Endothelial cell of hepatic sinusoid (primary cell): ENCODE results near the gene ACSL3.

Source experiments
- in situ Hi-C: cut with HindIII; loops from 2 replicates; pipeline ENCODE4 v1.10.0; 2017; ENCODE audit warnings: low sequenced_read_pairs

The ACSL3 gene

GRCh38 chr2:222878877-222879603 is 18.2 kb downstream of the ACSL3 start:
- in situ Hi-C loops, result no loop called here

GRCh38 chr2:222879604-222879933 is 18.7 kb downstream of the ACSL3 start:
- in situ Hi-C loops, result no loop called here

GRCh38 chr2:222882484-222882928 is 21.7 kb downstream of the ACSL3 start:
- in situ Hi-C loops, result no loop called here

- in situ Hi-C loops, result no loop called here
These were observed 22.6 kb downstream of the ACSL3 start for GRCh38 chr2:222883420-222883819.

GRCh38 chr2:222884114-222884771 is 23.4 kb downstream of the ACSL3 start:
- in situ Hi-C loops, result no loop called here

GRCh38 chr2:222884805-222885424 is 24.1 kb downstream of the ACSL3 start:
- in situ Hi-C loops, result no loop called here

GRCh38 chr2:222887124-222887523 is 26.3 kb downstream of the ACSL3 start:
- in situ Hi-C loops, result no loop called here

- in situ Hi-C loops, result no loop called here
These were observed 27.9 kb downstream of the ACSL3 start for GRCh38 chr2:222888716-222889115.

- in situ Hi-C loops, result no loop called here
These were observed 31.1 kb downstream of the ACSL3 start for GRCh38 chr2:222891890-222892289.

GRCh38 chr2:222892321-222892720 is 31.5 kb downstream of the ACSL3 start:
- in situ Hi-C loops, result no loop called here

- in situ Hi-C loops, result no loop called here
These were observed 31.9 kb downstream of the ACSL3 start for GRCh38 chr2:222892761-222893160.

- in situ Hi-C loops, result no loop called here
These were observed 32.9 kb downstream of the ACSL3 start for GRCh38 chr2:222893716-222894115.

- in situ Hi-C loops, result no loop called here
These were observed 34.3 kb downstream of the ACSL3 start for GRCh38 chr2:222895144-222895543.

GRCh38 chr2:222897898-222898297 is 37.1 kb downstream of the ACSL3 start:
- in situ Hi-C loops, result no loop called here

GRCh38 chr2:222899413-222900181 is 38.8 kb downstream of the ACSL3 start:
- in situ Hi-C loops, result no loop called here

- in situ Hi-C loops, result no loop called here
These were observed 39.5 kb downstream of the ACSL3 start for GRCh38 chr2:222900354-222900753.

GRCh38 chr2:222902660-222903059 is 41.8 kb downstream of the ACSL3 start:
- in situ Hi-C loops, result no loop called here

- in situ Hi-C loops, result no loop called here
These were observed 42.7 kb downstream of the ACSL3 start for GRCh38 chr2:222903234-222904220.

GRCh38 chr2:222904557-222905258 is 43.9 kb downstream of the ACSL3 start:
- in situ Hi-C loops, result loop anchor here (5.0 kb wide), 1 partner anchor 42 kb away; the partner anchor contains the start of gene ACSL3
